GM13976 (cell line): Measurements from ENCODE around the gene C10orf105.

Experiments used
- DNase-seq: peaks from one replicate; pipeline ENCODE4 v3.0.0; 2012; ENCODE audit warnings: low spot score
- in situ Hi-C: fragments of 300-500 bp; cut with MboI; formaldehyde crosslinking; loops from one replicate; pipeline ENCODE4 v1.12.0; 2022; ENCODE audit warnings: low sequenced_read_pairs, mixed read lengths, inconsistent platforms; ENCODE audit not compliant: unreplicated experiment
- TF ChIP-seq, protein P1 (sequence below): IDR thresholded peaks from 2 replicates; pipeline ENCODE4 v1.5.1; 2012; ENCODE audit warnings: borderline replicate concordance, mild to moderate bottlenecking; ENCODE audit not compliant: insufficient read depth; ENCODE audit errors: extremely low read depth, missing control alignments, control extremely low read depth

The C10orf105 gene

DNA sequence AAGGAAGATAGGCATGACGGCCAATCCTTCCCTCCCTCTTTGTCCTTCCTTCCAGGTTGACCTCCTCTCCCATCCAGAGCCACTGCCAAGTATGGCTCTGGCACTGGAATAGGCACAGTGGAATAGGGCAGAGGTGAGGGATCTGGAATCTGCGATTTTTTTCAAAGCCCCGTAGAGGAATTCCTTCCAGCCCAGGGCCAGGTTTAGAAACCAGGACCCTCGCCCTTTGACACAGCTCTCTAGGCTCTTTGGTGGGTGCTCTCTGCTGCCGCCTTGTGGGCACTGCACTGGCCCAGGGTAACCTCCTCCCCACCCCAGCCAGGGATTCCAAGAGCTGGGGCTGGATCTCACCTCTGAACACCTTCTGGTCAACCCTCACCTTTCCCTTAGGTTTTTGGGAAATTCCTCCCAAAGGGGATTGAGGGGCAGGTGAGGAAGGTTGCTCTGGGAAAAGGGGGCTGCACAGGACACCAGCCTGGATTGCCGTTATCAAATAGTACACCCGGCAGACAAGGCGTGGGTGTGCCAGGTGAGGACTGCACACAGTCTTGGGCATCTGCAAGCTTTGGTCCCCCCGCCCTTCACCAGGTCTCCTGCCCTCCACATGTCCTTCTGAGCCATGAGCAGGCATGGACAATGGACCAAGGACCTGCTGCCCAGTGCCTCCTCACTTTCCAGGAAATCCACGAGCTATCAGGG lies 22.8 kb downstream of the C10orf105 start:
- TF ChIP-seq, protein P1, sequence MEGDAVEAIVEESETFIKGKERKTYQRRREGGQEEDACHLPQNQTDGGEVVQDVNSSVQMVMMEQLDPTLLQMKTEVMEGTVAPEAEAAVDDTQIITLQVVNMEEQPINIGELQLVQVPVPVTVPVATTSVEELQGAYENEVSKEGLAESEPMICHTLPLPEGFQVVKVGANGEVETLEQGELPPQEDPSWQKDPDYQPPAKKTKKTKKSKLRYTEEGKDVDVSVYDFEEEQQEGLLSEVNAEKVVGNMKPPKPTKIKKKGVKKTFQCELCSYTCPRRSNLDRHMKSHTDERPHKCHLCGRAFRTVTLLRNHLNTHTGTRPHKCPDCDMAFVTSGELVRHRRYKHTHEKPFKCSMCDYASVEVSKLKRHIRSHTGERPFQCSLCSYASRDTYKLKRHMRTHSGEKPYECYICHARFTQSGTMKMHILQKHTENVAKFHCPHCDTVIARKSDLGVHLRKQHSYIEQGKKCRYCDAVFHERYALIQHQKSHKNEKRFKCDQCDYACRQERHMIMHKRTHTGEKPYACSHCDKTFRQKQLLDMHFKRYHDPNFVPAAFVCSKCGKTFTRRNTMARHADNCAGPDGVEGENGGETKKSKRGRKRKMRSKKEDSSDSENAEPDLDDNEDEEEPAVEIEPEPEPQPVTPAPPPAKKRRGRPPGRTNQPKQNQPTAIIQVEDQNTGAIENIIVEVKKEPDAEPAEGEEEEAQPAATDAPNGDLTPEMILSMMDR = peak; percentile 82
- peak; percentile 75 for DNase-seq
- in situ Hi-C loops = no loop called here

DNA sequence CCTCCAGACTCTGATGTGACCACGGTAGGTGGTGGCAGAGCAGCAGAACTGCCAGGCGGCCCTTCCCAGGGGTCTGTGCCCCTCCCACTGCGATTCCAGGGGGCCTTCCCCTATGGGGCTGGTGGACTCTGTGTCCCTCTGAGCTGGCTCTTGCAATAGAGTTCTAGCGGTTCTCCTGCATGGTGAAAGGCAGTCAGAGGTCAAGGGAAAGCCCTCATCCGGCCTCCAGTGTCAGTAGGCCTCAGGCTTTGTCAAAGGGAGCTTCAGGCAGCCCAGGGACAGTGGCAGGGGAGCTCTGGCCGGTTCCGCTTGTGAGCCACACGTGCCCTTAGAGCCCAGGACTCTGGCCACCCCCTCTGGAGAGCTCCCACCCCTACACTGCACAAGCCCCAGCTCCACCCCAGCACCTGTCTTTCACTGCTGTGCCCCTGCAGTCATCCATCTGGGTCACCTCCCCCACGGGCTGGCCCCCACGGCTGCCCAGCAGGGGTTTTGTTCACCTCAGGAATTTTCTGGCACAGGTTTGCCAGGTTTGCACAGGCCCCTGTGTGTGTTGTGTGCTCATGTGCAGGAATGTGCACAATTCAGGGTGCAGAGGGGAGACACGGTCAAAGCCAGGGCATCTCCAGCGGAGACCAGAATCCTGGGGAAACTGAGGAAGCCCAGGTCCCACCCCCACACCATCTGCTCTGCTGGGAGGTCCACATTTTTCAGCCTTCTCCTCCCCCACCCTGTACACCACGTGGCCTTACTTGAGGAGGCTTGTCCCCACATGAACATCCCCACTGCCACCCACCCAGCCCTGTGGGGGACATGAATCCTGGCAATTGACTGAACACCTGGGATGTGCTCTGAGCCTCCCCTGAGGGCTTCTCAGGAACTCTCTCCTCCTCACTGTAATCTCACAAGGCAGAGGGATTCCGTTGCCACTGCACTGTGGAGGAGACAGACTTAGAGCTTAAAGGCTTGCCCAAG lies 23.8 kb downstream of the C10orf105 start:
- TF ChIP-seq, protein P1 = no peak
- no peak for DNase-seq
- in situ Hi-C loops = no loop called here

DNA sequence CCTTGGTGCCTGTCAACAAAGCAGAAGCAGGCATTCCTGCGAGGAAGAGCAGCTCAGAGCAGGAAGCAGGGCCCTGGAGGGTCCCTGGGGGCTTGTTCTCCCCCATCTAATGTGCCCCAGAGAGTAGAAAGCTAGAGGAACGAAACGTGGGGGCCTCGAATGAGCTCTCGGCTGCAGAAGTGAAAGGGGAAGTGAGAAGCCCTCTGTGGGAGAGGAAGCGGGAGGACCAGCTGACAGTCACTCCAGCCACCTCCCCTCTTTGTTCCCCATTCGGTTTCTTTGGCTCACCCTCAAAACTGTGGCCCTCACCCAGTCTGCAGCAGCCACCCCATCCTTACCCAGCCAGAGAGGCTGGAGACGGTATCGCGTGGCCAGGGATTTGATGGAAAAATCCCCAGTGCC lies 25.0 kb downstream of the C10orf105 start:
- peak; percentile 95 for DNase-seq
- TF ChIP-seq, protein P1 = no peak
- in situ Hi-C loops = no loop called here

DNA sequence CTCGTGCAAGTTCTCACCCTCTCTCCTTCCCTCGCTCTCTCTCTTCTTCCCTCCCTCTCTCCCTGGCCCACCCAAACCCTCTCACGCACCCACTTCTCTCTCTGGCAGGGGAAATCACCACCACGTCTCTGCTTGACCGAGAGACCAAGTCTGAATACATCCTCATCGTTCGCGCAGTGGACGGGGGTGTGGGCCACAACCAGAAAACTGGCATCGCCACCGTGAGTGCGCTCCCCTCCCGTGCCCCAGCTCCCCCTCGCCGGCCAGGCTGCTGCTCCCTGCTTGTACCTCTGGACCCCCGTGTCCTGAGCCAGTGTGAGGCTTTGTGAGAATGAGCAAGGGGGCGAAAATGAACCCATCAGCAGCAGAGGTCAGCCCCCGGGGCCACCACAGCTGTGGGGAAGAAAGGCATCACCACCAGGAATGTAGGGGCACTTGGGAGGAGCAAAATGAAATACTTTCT lies 25.5 kb downstream of the C10orf105 start:
- in situ Hi-C loops = no loop called here
- TF ChIP-seq, protein P1 = no peak
- DNase-seq = no peak

DNA sequence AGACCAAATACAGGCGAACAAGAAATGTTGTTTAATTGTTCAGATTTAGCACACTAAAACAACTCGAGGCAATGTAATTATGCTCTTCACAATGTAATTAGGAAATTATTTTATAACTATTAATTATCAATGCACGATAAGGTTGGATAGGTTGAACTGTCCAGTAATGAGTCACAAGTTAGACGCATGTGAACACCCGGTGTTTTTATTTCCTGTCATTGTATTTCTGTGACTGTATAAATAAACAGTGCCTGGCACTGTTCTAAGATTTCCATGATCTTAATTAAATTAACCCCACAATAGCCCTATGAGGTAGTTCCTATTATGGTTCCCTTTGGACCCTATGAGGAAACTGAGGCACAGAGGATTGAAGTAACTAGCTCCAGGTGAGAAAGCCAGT lies 26.2 kb downstream of the C10orf105 start:
- TF ChIP-seq, protein P1 = no peak
- no peak for DNase-seq
- in situ Hi-C loops = no loop called here

DNA sequence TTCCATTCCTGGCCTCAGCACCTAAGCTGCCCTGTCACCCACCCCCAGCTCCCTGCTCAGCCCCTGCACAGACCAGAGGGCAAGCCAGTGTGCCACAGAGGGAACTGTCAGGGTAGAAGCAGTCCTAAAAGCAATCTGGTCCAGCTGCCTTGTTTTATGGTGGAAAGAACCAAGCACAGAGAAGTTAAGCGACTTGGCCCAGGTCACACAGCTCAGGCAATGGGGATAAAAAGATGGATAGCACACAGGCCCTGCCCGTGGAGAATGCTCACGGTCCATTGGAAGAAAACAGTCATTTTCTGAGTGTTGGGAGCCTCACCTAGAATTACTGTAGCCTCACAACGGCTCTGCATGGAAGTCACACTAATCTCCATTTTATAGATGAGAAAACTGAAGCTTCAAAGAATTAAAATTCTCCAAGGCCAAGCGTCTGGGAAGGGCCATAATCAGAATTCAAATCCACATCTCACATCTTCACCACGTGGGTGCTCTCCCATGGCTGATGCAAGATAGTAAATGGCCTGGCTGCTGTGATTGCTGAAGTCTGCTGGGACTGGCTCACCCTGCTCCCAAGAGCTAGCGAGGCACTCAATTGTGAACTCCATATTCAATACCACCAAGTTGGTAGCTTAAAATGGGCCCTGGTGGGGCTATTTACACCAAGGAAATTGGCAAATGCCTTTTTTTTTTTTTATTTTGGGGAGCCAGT lies 26.8 kb downstream of the C10orf105 start:
- in situ Hi-C loops = no loop called here
- TF ChIP-seq, protein P1 = no peak
- no peak for DNase-seq
